GM19239 (cell line): ENCODE results near the gene CLSTN2.

ENCODE experiments used
- DNase-seq: peaks from one replicate; pipeline ENCODE4 v3.0.0; 2011; ENCODE audit warnings: low spot score; ENCODE audit not compliant: insufficient read length
- FAIRE-seq: peaks from 2 replicates; lab custom pipeline; 2011; peaks lifted over from hg19 to GRCh38; lab: Jason Lieb, UNC

The CLSTN2 gene

GRCh38 chr3:140427786-140428185, 492.8 kb downstream of the CLSTN2 start:
- DNase-seq (no peak), FAIRE-seq (no peak)

GRCh38 chr3:140428380-140428779, 493.4 kb downstream of the CLSTN2 start:
- DNase-seq, result no peak
- FAIRE-seq, result no peak

GRCh38 chr3:140429791-140430190, 494.8 kb downstream of the CLSTN2 start:
- DNase-seq (no peak), FAIRE-seq (no peak)

- DNase-seq (no peak), FAIRE-seq (no peak)
Observed at GRCh38 chr3:140430494-140430893, 495.5 kb downstream of the CLSTN2 start.

- DNase-seq, result no peak
- no peak for FAIRE-seq
Observed at GRCh38 chr3:140432229-140432669, 497.3 kb downstream of the CLSTN2 start.

GRCh38 chr3:140433431-140433830, 498.4 kb downstream of the CLSTN2 start:
- DNase-seq (no peak), FAIRE-seq (no peak)

- FAIRE-seq, result no peak
- DNase-seq, result no peak
Observed at GRCh38 chr3:140434261-140434905, 499.4 kb downstream of the CLSTN2 start.

GRCh38 chr3:140436421-140436820, 501.4 kb downstream of the CLSTN2 start:
- DNase-seq (no peak), FAIRE-seq (no peak)

- no peak for FAIRE-seq
- no peak for DNase-seq
Observed at GRCh38 chr3:140438736-140439470, 503.9 kb downstream of the CLSTN2 start.

GRCh38 chr3:140439527-140439926, 504.5 kb downstream of the CLSTN2 start:
- DNase-seq (no peak), FAIRE-seq (no peak)

- no peak for FAIRE-seq
- no peak for DNase-seq
Observed at GRCh38 chr3:140440446-140440845, 505.5 kb downstream of the CLSTN2 start.

- FAIRE-seq (no peak), DNase-seq (no peak)
Observed at GRCh38 chr3:140441006-140441405, 506.0 kb downstream of the CLSTN2 start.

- FAIRE-seq, result no peak
- no peak for DNase-seq
Observed at GRCh38 chr3:140442621-140443020, 507.6 kb downstream of the CLSTN2 start.

GRCh38 chr3:140443073-140443472, 508.1 kb downstream of the CLSTN2 start:
- no peak for DNase-seq
- no peak for FAIRE-seq

GRCh38 chr3:140443806-140444205, 508.8 kb downstream of the CLSTN2 start:
- FAIRE-seq (no peak), DNase-seq (no peak)

GRCh38 chr3:140446734-140447133, 511.7 kb downstream of the CLSTN2 start:
- DNase-seq (no peak), FAIRE-seq (no peak)

- DNase-seq, result no peak
- no peak for FAIRE-seq
Observed at GRCh38 chr3:140447136-140447535, 512.2 kb downstream of the CLSTN2 start.

- no peak for FAIRE-seq
- no peak for DNase-seq
Observed at GRCh38 chr3:140448001-140448400, 513.0 kb downstream of the CLSTN2 start.

- FAIRE-seq (no peak), DNase-seq (no peak)
Observed at GRCh38 chr3:140449413-140450256, 514.6 kb downstream of the CLSTN2 start.

GRCh38 chr3:140453750-140454149, 518.8 kb downstream of the CLSTN2 start:
- FAIRE-seq, result no peak
- DNase-seq, result no peak
